ENCODE data around the gene APBA3.

The APBA3 gene

DNA sequence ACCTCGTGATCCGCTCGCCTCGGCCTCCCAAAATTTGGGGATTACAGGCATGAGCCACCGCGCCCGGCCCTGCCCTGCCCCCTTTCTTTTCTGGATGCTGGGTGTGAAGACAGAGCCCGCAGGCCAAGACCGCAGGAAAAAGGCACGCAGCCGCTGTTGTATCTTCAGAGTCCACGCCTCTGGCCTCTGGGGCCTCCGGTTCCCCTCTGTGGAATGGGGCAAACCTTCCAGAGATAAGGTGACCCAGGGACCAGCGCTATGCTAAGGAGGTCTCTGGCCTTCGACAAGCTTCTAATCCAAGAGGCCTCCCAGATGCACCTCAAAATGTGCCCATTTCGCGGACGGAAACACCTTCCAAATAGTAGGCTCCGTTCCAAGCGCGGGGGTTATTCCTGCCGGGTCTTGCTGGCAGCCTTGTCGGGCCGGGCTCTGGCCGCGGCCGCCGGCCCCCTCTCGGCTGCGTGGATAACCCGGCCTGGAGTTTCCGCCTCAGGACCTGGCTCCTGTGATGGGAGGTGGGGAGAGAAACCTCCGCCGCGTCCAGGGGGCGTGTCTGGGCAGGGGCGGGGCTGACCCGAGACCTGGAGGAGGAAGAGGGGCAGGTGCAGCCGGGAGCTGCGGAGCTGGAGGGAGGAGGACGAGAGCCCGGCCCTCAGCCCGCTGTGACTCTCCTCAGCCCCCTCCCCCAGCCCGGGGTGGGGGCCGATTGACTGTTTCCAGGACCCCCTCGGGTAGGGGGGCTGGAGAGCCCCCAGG lies 40.2 kb downstream of the APBA3 start:
- H3K4me3 ChIP-seq (ENCODE audit: control insufficient read depth, low read depth, low read length), result no peak overlapping the region
- TF ChIP-seq, protein P1, sequence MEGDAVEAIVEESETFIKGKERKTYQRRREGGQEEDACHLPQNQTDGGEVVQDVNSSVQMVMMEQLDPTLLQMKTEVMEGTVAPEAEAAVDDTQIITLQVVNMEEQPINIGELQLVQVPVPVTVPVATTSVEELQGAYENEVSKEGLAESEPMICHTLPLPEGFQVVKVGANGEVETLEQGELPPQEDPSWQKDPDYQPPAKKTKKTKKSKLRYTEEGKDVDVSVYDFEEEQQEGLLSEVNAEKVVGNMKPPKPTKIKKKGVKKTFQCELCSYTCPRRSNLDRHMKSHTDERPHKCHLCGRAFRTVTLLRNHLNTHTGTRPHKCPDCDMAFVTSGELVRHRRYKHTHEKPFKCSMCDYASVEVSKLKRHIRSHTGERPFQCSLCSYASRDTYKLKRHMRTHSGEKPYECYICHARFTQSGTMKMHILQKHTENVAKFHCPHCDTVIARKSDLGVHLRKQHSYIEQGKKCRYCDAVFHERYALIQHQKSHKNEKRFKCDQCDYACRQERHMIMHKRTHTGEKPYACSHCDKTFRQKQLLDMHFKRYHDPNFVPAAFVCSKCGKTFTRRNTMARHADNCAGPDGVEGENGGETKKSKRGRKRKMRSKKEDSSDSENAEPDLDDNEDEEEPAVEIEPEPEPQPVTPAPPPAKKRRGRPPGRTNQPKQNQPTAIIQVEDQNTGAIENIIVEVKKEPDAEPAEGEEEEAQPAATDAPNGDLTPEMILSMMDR (conservative IDR thresholded peaks at IDR 0.05; ENCODE audit: control insufficient read depth, insufficient read depth, low read depth, low read length), result no peak
- DNase-seq (ENCODE audit: low read depth), result peak; percentile 69

DNA sequence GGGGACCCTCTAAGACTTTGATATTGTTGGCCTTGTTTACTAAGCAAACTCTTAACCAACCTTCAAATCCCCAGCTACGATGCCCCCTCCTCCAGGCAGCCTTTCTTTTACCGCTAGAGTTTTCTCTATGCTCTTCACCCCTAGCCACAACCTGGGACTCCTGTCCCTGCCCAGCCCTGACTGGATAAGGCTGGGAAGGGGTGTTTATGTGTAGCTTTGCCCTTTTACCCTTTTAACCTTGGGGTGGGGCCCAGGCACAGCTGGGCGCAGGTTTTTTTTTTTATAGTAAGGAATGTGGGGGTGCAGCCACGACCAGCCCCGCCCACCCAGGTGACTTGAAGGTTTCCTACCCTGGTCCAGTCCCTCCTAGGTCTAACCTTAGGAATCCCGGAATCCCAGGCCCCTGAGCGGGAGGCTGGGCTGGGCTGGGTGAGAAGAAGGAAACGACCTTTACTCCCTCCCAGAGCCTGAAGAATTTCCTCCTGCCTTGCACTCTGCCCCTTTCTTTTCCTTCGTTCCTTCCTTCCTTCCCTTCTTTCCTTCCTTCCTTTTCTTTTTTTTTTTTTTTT lies 41.1 kb downstream of the APBA3 start:
- TF ChIP-seq, protein P1 (conservative IDR thresholded peaks at IDR 0.05; ENCODE audit: control insufficient read depth, insufficient read depth, low read depth, low read length), result no peak
- H3K4me3 ChIP-seq (ENCODE audit: control insufficient read depth, low read depth, low read length), result no peak overlapping the region
- DNase-seq (ENCODE audit: low read depth), result no peak

DNA sequence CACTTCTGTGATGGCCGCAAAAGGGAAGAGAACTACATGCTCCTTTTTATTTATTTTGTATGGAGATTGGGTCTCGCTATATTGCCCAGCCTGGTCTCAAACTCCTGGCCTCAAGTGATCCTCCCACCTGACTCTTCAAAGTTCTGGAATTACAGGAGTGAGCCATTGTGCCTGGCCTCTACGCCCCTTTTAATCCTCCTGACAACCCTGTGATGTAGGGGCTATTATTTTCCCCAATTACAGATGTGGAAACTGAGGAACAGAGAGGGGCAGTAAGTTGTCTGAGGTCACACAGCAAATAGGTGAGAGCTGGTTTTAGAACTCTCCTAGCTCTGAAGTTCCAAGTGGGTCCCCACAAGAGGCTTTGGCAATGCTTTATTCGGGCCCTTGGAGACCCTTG lies 41.6 kb downstream of the APBA3 start:
- TF ChIP-seq, protein P1 (conservative IDR thresholded peaks at IDR 0.05; ENCODE audit: control insufficient read depth, insufficient read depth, low read depth, low read length), result no peak
- no peak for DNase-seq (ENCODE audit: low read depth)
- H3K4me3 ChIP-seq (ENCODE audit: control insufficient read depth, low read depth, low read length), result no peak overlapping the region

DNA sequence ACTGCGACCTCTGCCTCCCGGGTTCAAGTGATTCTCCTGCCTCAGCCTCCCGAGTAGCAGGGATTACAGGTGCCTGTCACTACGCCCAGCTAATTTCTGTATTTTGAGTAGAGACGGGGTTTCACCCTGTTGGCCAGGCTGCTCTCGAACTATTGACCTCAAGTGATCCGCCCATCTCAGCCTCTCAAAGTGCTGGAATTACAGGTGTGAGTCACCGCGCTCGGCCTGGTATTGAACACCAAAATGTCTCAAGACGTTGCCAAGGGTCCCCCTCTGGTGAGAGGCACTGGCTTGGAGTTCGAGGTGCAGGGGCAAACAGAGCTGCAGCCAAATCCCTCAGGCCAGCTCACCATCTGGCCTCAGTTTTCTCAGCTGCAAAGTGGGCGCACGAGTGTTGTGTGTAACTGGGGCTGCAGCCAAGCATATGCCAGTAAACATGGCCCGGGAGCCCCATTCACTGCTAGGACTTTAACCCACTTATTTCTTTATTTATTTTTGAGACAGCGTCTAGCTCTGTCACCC lies 45.3 kb downstream of the APBA3 start:
- TF ChIP-seq, protein P1 (conservative IDR thresholded peaks at IDR 0.05; ENCODE audit: control insufficient read depth, insufficient read depth, low read depth, low read length), result no peak
- no peak for DNase-seq (ENCODE audit: low read depth)
- H3K4me3 ChIP-seq (ENCODE audit: control insufficient read depth, low read depth, low read length), result no peak overlapping the region

DNA sequence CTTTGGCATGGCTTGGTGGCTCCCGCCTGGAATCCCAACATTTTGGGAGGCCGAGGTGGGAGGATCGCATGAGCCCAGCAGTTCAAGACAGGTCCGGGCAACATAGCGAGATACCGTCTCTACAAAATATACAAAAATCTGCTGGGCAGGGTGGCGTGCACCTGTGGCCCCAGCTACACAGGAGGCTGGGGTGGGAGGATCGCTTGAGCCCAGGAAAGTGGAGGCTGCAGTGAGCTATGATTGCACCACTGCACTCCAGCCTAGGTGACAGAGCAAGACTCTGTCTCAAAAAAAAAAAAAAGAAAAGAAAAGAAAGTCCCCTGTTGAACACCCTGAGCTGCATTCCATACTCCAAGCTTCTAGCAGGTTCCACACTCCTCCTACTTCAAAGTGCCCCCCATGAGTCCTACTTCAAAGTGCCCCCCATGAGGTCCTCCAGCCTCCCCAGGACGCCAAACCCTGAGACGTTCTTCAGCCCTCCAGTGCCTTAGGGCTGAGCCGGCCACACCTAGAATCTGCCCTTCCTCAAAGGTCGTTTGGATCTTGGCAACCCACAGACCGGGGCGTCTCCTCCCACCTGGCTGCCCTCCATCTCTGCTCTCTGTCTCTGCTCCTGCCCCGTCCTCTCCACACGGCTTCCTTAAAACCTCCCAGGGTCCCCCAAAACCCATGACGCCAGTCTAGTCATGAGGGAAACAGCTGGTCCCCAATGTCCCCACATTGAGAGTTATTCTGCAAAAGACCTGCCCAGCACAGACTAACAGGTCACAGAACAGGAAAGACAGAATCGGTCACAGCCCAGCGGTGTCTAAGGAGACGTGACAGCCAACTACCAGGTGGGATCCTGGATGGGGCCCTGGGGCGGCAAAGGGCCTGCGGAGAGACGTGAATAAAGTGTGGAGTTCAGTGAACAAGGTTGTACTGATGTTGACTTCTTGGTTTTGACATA lies 48.6 kb downstream of the APBA3 start:
- TF ChIP-seq, protein P1 (conservative IDR thresholded peaks at IDR 0.05; ENCODE audit: control insufficient read depth, insufficient read depth, low read depth, low read length), result no peak
- DNase-seq (ENCODE audit: low read depth), result no peak
- no peak overlapping the region for H3K4me3 ChIP-seq (ENCODE audit: control insufficient read depth, low read depth, low read length)

DNA sequence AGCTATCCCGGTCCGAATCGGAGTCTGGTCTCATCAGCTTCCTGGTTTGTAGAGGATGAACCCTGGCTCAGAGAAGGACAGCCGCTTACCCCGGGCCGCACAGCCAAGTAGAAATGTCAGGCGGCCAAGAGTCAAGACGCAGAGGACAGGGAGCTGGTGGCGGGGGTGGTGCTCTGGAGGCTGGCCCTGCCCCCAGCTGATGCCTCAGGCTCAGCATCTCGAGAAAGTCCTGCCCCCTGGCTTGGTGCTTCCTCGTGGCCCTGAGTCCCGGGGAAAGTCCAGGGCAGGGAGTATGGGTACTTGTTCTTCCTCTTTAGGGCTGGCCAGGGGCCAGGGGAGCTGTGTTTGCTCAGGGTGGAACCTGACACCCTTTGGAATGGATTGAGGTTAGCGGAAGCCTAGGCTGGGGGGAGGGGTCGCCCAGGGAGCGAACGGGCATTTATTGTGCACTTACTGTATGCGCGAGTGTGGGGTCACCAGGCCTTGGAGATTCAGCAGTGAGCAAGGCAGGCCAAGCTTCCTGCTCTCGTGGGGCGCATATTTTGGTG lies 51.2 kb downstream of the APBA3 start:
- peak; percentile 32 for DNase-seq (ENCODE audit: low read depth)
- no peak overlapping the region for H3K4me3 ChIP-seq (ENCODE audit: control insufficient read depth, low read depth, low read length)
- TF ChIP-seq, protein P1 (conservative IDR thresholded peaks at IDR 0.05; ENCODE audit: control insufficient read depth, insufficient read depth, low read depth, low read length), result no peak
